HG03060 (cell line): ENCODE results near the gene ZBTB26.
A peak's percentile ranks its signal among the peaks of the same experiment; 100 is the strongest.

Source experiments
- ATAC-seq: cut with Tn5 transposase; IDR thresholded peaks from one replicate; pipeline ENCODE4 v1.9.1; 2021; ENCODE audit warnings: low read depth, moderate number of reproducible peaks; ENCODE audit not compliant: unreplicated experiment

The ZBTB26 gene, protein sequence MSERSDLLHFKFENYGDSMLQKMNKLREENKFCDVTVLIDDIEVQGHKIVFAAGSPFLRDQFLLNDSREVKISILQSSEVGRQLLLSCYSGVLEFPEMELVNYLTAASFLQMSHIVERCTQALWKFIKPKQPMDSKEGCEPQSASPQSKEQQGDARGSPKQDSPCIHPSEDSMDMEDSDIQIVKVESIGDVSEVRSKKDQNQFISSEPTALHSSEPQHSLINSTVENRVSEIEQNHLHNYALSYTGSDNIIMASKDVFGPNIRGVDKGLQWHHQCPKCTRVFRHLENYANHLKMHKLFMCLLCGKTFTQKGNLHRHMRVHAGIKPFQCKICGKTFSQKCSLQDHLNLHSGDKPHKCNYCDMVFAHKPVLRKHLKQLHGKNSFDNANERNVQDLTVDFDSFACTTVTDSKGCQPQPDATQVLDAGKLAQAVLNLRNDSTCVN

DNA sequence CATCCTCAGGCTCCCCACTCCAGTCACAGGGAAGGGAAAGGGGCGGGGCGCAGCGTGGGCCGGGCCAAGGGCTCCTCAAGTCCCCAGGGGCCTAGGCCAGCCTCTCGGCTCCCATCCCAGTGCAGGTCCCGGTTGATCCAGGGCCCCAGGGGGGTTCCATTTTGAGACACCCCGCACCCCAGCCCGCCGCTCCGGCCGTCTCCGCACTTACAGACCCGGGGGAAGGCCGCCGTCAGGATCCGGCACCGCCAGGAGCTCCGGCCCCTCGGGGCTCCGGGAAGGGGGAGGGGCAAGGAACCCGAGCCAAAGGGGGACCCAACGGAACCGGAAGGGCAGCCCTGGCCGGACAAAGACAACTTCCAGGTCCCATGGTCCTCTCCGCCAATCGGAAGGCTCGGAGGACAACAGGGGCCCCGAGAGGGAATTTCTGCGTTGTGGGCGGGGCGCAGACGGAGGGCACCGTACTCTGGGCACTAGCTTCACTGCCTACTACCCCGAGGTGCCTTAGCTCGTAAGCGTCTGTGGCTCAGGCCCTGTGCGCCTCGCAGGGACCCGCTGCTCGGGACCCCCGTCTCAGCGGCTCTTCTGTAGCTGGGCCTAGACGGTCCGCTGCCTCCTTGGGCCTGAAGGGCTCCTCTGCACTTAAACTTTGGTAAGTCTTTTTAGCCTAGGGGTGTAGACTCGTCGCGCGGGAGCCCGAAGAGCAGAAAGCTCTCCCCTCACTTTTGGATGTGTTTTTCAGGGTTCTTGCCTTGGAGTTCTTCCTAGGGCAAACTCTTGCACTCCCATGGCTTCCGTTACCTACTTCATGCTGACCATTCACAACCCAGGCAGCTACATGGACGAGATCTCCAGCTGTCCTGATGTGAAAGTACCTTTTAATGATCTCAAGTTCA, at the start of gene ZBTB26:
Gene ZBTB26, minus strand, starts transcription at position 287 of the 896 bp plus-strand sequence. CDS start 11,578 bp downstream, outside the sequence.
- peak; percentile 91 for ATAC-seq

DNA sequence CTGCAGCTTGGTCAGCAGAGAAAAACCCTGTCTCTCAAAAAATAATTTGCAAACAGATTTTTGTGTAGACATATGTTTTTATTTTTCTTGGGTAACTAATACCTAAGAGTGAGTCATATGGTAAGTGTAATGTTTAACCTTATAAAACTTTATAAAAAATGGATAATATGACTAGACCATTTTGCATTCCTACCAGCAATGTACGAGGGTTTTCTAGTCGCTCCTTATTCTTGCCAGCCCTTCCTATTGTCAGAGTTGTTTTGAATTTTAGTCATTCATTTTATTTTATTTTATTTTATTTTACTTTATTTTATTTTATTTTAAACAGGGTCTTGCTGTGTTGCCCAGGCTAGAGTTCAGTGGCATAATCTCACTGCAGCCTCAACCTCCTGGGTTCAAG, 47.3 kb upstream of the ZBTB26 start:
- no peak for ATAC-seq

DNA sequence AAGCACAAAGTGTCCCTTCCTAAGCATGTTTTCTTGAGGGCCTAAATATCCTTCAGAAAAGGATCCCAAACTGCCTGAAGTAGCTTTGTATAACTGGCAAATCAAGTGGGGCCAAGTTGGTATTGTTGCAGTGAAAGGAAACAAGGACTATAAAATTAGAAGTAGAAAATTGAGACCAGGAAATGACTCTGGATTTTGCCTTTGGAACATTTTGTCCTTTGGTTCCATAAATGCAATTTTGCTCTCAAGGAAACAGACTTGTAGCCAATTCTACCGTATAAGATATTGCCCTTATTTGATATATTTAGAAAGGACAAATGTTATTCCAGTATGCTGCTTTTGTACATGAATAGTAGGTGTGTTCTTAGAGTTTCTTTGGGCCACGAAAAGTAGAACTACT, 43.9 kb upstream of the ZBTB26 start:
- ATAC-seq: no peak

DNA sequence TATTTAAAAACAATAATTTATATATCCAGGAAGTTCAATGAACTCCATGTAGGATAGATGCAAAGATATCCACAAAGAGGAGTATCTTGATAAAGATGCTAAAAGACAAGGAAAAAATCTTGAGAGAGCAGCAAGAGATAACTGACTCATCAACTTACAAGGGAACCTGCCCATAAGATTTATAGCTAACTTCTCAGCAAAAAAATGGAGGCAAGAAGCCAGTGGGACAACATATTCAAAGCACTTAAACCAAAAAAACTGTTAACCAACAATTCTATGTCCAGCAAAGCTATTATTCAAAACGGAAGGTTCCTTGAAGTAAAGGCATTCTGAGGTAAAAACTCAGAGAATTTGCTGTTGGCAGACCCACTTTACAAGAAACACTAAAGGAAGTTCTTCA, 29.8 kb upstream of the ZBTB26 start:
- no peak for ATAC-seq

DNA sequence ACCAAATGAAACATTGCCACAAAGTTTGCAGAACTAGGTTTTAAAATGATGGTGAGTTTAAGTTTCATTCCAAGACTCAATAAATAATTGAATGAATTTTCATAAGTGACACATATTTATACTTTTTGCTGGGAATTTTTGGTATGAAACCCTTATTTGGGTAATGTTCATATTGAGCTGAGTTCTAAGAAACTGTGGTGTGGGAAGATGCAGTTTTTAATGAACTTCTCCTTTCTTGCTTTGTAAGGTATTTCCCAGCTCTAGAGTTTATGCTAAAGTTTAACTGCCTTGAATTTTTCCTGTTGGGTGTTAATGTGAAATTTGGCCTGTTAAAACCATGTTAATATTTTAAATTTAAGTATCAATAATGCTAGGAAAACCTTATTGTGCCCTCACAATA, 24.6 kb upstream of the ZBTB26 start:
- ATAC-seq: no peak

DNA sequence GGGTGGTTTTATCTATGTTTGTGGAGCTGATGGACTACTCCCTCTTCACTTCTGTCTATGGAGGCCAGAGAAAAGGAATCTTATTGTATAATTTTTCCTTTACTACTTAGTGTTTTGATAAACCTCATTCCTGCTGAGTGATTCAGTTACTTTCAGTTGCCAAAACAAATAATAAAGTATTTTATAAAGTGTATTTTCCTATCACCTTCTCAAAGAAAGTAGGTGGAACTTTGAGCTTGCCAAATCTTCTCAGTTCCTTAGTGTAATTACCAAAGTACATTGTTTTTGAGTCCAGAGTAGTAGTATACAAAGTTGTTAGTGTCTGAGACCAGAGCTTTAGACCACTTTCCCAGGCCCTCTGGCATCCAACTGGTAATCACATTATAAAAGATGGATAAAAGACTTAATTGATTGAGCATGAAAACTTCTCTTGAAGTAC, 23.0 kb upstream of the ZBTB26 start:
- ATAC-seq: no peak

DNA sequence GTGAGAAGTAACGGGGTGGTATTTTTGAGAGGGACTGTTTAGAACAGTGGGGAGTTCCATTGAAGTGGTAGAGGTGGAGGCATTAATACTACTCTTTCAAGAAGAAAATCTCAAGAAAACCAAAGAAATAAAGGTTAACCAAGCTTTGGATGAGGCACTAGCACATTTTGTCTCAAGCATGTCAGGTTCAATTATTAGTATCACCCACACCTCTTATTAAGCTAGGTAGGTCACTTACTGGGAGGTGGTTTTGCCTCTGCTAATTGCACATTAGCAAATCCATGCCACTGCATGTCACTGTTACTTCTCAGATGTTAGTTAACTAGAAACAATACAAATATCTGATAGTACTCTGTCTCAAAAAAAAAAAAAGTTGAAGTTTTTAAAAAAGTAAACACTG, 19.7 kb upstream of the ZBTB26 start:
- ATAC-seq: no peak

DNA sequence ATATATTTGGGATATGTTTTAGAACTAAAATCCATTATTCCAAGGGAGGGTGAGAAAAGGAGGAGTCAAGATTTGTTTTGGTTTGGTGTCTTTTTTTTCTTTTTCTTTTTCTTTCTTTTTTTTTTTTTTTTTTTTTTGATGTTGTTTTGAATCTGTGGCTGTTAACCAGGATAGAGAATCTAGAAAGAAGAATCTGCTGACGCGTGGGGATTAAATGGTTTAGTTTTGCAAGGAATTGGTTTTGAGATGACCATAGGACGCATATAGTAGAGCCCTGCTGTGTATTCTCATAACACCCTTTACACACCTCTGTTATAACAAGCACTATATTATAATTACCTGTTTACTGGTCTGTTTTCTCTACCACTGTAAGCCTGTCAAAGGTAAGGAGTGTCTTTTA, 19.0 kb upstream of the ZBTB26 start:
- no peak for ATAC-seq

DNA sequence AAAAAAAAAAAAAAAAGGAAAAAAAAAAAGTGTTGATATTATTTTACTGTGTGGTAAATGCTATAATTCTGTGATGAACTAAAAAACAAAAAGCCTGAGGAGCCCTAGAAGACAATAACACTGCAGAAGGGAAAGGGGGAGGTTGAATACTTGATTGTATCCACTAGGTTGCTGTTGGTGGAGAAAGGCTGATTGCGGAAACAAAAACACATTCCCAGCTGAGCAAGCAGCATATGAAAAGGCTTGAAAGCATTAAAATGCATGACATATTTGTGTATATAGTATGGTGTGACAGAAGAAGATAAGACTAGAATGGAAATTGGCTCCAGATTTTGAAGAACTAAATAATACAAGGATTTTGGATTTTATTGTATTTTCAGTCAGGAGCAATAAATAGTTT, 18.4 kb upstream of the ZBTB26 start:
- ATAC-seq: no peak

DNA sequence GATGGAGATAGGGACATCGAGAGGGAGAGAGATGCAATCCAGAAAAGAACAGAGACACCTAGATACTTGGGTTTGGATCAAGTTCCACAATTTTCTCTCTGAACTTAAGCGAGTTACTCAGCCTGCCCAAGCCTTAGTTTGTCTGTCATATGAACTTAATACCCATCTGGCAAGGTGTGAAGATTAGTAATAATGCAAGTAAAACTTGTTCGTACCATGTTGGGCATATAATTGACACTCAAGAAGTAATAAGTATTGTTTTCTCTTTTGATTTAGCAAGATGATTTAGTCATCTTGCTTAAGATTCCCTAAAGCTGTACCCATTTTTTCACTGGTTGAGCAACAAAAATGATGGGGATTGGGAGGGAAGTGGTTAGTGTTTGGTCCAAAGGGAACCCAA, 17.0 kb upstream of the ZBTB26 start:
- no peak for ATAC-seq

DNA sequence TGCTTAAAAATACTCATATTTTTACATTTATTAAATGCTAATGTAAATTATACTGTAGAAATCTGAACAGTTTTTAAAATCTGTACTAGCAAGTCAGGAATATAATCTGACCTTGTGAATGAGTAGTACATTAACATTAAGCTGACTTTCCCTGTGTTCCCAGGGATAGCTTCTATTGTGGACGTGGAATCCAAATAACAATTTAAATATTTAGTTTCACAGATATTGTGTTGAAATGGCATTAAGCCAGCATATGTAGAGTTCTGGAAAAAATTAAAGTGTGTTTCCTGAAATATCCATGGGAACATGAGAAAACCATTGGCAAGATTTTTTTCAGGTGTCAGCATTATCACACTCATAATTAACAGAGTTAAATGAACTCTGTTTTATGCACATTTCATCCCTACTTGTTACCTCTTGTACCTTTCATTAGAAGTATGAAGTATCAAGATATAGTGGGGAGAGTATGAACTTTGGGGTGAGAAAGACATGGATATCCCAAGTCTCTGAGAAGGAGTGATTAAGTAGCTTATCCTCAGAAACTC, 15.2 kb upstream of the ZBTB26 start:
- no peak for ATAC-seq

DNA sequence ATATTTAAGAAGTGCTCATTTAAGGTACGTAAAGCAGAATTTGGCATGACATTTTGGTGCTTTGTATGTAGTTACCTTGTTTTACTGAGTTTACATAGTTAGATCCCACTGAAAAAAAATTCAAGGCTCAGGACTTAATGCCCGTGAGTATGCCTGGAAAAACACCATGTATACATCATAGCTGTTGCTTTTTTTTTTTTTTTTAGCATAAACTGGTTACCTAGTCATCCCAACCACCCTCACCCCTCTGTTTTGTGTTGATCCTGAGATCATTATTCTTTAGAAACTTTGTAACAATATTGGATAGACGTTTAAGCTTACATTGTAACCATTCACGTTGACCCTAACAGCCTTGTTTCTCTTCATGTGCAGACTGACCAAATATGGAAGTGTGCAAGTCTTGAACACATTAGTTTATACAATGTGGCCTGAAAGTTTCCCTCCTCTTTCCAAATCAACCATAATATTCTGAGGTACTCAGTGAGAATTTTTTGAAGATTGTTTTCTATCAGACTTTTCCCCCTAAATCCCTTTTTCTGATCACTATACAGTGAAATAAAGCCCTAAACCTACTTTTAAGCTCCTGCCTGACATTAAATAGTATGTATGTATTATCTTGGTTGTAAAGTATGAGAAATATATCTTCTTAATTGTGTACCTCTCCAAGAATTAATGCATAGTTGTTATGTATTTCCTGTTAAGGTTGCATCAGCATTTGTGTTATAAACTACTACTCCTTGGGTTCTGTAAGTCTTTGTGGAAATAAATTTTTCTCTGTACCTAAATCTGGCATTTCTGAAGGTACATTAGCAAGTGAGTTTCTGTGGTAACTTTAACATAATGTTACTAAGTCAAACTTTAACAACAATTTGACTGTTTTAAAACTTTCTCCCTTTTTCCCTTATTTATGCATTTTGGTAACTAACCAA, 13.9 kb upstream of the ZBTB26 start:
- no peak for ATAC-seq

DNA sequence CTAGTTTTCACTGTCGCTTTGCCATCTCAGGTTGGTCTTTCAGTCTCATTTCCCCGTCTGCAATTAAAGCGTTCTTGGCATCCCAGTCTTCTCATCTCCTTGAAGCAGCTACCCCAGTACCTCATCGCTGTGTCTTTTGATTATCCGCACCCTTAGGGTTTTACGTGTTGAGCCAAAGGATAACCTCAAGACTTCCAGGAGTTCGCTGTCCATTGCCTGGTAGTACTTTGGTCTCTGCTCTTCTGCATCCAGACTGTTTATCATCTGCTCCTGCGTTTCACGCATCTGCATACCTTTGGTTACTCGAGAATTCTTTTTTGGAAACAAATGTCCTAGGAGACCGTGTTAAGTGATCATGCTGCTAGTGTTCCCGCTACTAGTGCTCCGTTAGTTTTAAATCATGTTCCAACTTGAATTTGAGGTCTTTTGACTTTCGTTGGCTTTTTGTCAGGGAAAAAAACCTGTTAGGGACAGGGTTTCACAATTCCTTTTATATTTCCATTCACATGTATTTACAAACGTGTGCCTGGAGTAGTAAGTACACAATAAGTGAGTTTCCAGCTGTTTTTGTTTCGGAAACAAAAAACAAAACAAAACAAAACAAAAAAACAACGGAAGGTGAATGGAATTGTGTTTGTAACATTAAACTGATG, 10.4 kb upstream of the ZBTB26 start:
- no peak for ATAC-seq

DNA sequence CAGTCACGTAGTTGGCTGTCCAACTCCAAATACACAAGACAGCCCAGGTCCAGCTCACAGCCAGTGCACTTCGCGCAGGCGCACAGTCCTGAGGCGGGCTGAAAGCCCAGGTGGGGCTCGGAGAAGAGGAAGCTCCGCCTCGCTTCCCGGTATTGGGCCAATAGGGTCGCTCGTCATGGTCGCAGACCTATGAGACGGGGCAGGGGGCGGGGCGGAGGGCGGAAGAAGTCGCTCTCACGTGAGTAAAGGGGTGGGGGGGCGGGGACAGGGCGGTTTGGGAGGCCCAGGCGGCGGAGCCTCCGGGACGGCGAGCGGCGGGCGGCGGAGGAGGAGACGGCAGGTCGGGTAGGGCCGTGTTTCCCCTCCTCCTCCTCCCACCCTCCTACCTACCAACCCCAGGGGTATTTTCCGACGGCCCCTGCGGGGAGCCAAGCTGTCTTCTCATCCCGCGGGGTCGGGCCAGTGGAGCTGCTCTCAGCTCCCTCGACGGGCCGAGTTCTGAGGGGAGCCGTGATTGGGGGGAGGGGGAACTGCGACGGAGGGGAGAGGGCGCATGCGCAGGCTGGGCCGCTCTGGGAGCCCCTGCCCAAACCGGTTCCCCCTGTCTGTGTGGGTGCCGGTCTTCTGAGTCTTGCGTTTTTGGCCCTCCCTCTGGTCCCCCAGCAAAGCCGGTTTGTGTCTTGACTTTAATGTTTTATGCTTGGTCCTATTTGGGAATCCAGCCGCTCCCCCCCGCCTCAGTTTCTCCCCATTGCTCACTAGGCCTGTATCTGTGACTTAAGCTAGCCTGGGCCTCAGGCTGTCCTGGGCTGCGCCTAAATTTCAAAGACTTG, 9.7 kb upstream of the ZBTB26 start, which contains the start of gene RABGAP1:
Gene RABGAP1, plus strand, starts transcription at position 272 of the 833 bp plus-strand sequence. CDS start 16,040 bp downstream, outside the sequence.
- peak; percentile 96 for ATAC-seq

DNA sequence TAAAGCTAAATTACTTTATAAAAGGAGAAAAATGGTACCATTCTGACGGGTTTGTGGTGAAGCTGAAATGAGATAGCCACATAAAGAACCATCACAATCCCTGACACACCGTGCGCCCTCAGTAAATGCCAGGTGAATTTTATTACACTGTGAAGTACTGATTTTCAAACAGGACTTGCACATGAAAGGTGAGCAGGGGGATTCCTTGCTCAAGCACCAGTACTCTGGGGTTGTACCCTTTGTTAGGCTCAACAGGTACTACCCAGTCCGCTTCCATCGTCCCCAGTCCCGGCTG, 9.1 kb upstream of the ZBTB26 start:
- no peak for ATAC-seq

DNA sequence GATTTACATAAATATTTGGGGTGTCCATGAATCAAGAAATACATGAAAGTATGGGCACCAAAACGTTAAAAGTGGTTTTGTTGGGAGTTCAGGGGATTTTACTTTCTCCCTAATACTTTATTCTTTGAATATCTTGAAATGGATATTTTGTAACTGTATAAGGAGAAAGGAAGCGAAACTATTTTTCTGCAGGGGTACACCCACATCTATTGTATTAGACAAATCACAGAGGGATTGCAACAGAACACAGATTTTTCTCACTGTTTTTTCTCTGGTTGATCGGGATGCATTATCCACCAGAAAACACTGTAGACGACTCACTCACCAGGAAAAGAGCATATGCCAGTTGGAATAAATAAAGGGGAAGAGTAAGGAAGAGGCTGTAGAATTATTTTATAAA, 8.3 kb upstream of the ZBTB26 start:
- no peak for ATAC-seq

DNA sequence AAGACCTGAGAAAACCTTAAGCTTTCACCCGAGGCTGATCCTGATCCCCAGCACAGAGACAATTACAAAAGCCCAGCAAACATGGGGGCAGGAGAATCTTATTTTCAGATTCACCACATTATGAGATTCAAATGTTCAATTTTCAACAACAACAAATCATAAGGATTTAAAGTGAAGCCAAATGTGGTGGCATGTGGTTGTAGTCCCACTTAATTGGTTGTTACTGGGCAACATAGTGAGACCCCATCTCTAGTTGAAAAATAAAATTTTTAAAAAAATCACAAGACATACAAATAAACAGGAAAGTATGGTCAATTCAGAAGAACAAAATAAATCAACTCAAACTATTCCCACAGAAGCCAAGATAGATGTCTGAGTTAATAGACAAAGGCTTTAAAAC, 5.6 kb upstream of the ZBTB26 start:
- ATAC-seq: no peak

DNA sequence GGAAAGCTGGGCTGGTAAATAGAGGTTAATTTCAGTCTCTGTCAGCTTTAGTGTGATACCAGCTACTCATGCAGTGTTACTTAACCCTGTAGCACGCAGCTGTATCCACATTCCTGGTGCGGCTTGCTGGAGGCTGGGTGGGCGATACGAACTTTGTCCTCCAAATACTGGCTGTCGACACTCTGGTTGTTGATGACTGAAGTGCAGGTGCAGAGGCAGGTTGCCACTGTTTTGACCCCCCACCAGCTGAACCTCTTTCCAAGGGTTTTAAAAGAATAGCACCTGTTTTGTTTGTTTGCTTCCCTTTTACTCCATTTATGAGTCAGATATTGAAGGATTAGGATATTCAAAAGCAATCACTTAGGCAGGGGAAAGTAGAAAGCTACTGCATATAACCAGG, 5.2 kb upstream of the ZBTB26 start:
- no peak for ATAC-seq
